Colonic mucosa (tissue), 4 donors: ENCODE data around the gene ARMC3. TPM values are rescaled to one million over a fixed set of nuclear protein-coding genes. Genes with fewer than 3 reads are reported as not detected.

ENCODE experiments used
- DNase-seq: peaks from one replicate; pipeline ENCODE4 v3.0.0-alpha.2; 2020
- H3K27ac ChIP-seq: fragments of 200-600 bp; one replicate; pipeline ENCODE4 v1.8.0; 2021
- H3K27me3 ChIP-seq: fragments of 200-600 bp; one replicate; pipeline ENCODE4 v1.8.0; 2021
- H3K36me3 ChIP-seq: fragments of 200-600 bp; one replicate; pipeline ENCODE4 v1.8.0; 2021
- H3K4me1 ChIP-seq: fragments of 200-600 bp; one replicate; pipeline ENCODE4 v1.8.0; 2021; ENCODE audit warnings: mild to moderate bottlenecking
- H3K4me3 ChIP-seq: fragments of 200-600 bp; one replicate; pipeline ENCODE4 v1.8.0; 2021
- H3K9ac ChIP-seq, 2 donors: one replicate each; pipeline ENCODE4 v1.7.0; 2013; ENCODE audit warnings: control low read depth in 2 of 2, low read depth in 2 of 2, low read length in 2 of 2
- H3K9me3 ChIP-seq: fragments of 200-600 bp; one replicate; pipeline ENCODE4 v1.8.0; 2021
- CTCF ChIP-seq: fragments of 200-600 bp; IDR thresholded peaks from one replicate; pipeline ENCODE4 v1.8.0; 2022; ENCODE audit warnings: antibody characterized with exemption, mild to moderate bottlenecking
- intact Hi-C: fragments of 100-400 bp; cut with DNase I; formaldehyde crosslinking; loops from one replicate; pipeline ENCODE4 v1.14.1; 2022
- total RNA-seq, 2 donors: library from RNA; stranded (reverse); fragmentation: NEBNext Ultra II Directional in 1 of 2; extraction: Animal tissue kit (Norgen Biotek cat#: 25700) in 1 of 2; gene quantifications; one replicate each; pipeline ENCODE4 v1.2.1, GENCODE V29; 2021
- donor health status: healthy.
- donor health status: DM: no; HTN: no; CAD: no.
- donor health status: DM: no; HTN: no; CAD: no.

Gene ARMC3
- total RNA-seq, 2 donors from 2014 or later: not detected

GRCh38 chr10:22993314-22993713 lies 65.5 kb downstream of the ARMC3 start:
- Histone ChIP-seq H3K27ac (no peak overlapping the region), H3K36me3 (no peaks in the 10 kb centered on the region), H3K4me3 (no peak overlapping the region), H3K27me3 (no peaks in the 10 kb centered on the region), H3K9me3 (no peaks in the 10 kb centered on the region), H3K4me1 (no peaks in the 10 kb centered on the region), H3K9ac (no peak overlapping the region)
- intact Hi-C loops: loop anchor here (10.0 kb wide), 1 partner anchor 1499 kb away; no protein-coding TSS in a partner anchor
- no peak for DNase-seq
- TF ChIP-seq CTCF: no peak

GRCh38 chr10:22997096-22997495 lies 69.2 kb downstream of the ARMC3 start:
- no peak overlapping the region for H3K27ac ChIP-seq
- DNase-seq: no peak
- no peak overlapping the region for H3K9ac ChIP-seq
- H3K27me3 ChIP-seq: no peaks in the 10 kb centered on the region
- H3K36me3 ChIP-seq: no peaks in the 10 kb centered on the region
- no peaks in the 10 kb centered on the region for H3K9me3 ChIP-seq
- TF ChIP-seq CTCF: no peak
- intact Hi-C loops: loop anchor here (10.0 kb wide), 1 partner anchor 1502 kb away; no protein-coding TSS in a partner anchor
- no peak overlapping the region for H3K4me3 ChIP-seq
- H3K4me1 ChIP-seq: no peaks in the 10 kb centered on the region

- no peak for DNase-seq
Measured at GRCh38 chr10:22998091-22998490, 70.2 kb downstream of the ARMC3 start.

GRCh38 chr10:22999942-23000341 lies 72.1 kb downstream of the ARMC3 start:
- Histone ChIP-seq H3K4me1 (no peaks in the 10 kb centered on the region), H3K27me3 (no peaks in the 10 kb centered on the region), H3K9me3 (no peaks in the 10 kb centered on the region), H3K4me3 (no peak overlapping the region), H3K9ac (no peak overlapping the region), H3K36me3 (no peaks in the 10 kb centered on the region), H3K27ac (no peak overlapping the region)
- no peak for DNase-seq
- TF ChIP-seq CTCF: no peak
- intact Hi-C loops: loop anchor here (10.0 kb wide), 1 partner anchor 1505 kb away; no protein-coding TSS in a partner anchor

More at GRCh38 chr10:22998091-22998490, 70.2 kb downstream of the ARMC3 start:
- Histone ChIP-seq H3K27ac (no peak overlapping the region), H3K27me3 (no peaks in the 10 kb centered on the region), H3K4me3 (no peak overlapping the region), H3K4me1 (no peaks in the 10 kb centered on the region), H3K9me3 (no peaks in the 10 kb centered on the region), H3K36me3 (no peaks in the 10 kb centered on the region), H3K9ac (no peak overlapping the region)
- intact Hi-C loops: loop anchor here (10.0 kb wide), 1 partner anchor 1503 kb away; no protein-coding TSS in a partner anchor
- TF ChIP-seq CTCF: no peak

- H3K4me3 ChIP-seq: no peak overlapping the region
- intact Hi-C loops: no loop called here
- H3K9me3 ChIP-seq: no peaks in the 10 kb centered on the region
- H3K27me3 ChIP-seq: no peaks in the 10 kb centered on the region
- DNase-seq: no peak
- H3K36me3 ChIP-seq: no peaks in the 10 kb centered on the region
- no peaks in the 10 kb centered on the region for H3K4me1 ChIP-seq
- no peak overlapping the region for H3K9ac ChIP-seq
- no peak overlapping the region for H3K27ac ChIP-seq
- no peak for TF ChIP-seq CTCF
Measured at GRCh38 chr10:23001901-23002516, 74.2 kb downstream of the ARMC3 start.
